Keratinocyte (primary cell): ENCODE data around the gene CDK5RAP3. TPM values are rescaled to one million over a fixed set of nuclear protein-coding genes. Genes with fewer than 3 reads are reported as not detected.

Experiments used
- DNase-seq: peaks from one replicate; pipeline ENCODE4 v3.0.0-alpha.2; 2011; ENCODE audit warnings: low read depth, missing footprints, low spot score
- FAIRE-seq: peaks from 2 replicates; lab custom pipeline; 2011; peaks lifted over from hg19 to GRCh38; lab: Jason Lieb, UNC
- H2AFZ ChIP-seq: 2 replicates; pipeline ENCODE4 v1.6.0; 2012; ENCODE audit warnings: low read length, control low read depth, inconsistent platforms; ENCODE audit not compliant: control insufficient read depth
- H3K27ac ChIP-seq: 2 replicates; pipeline ENCODE4 v1.5.1; 2011; ENCODE audit warnings: low read length; ENCODE audit not compliant: control insufficient read depth, insufficient read depth
- H3K27me3 ChIP-seq: 3 replicates; pipeline ENCODE4 v1.6.0; 2011; ENCODE audit warnings: low read length; ENCODE audit not compliant: control insufficient read depth, insufficient read depth; ENCODE audit errors: extremely low read depth
- H3K36me3 ChIP-seq, 2 experiments: 2 replicates in 1 of 2; 3 replicates in 1 of 2; pipeline ENCODE4 v1.5.1; 2011; ENCODE audit warnings: low read length in 2 of 2, mild to moderate bottlenecking in 1 of 2; ENCODE audit not compliant: control insufficient read depth in 2 of 2, insufficient read depth in 2 of 2; ENCODE audit errors: extremely low read depth in 1 of 2
- H3K4me1 ChIP-seq: 3 replicates; pipeline ENCODE4 v1.5.1; 2011; ENCODE audit warnings: low read length; ENCODE audit not compliant: control insufficient read depth, insufficient read depth; ENCODE audit errors: extremely low read depth
- H3K4me2 ChIP-seq: 3 replicates; pipeline ENCODE4 v1.6.0; 2011; ENCODE audit warnings: low read depth, low read length; ENCODE audit not compliant: control insufficient read depth, insufficient read depth; ENCODE audit errors: extremely low read depth
- H3K4me3 ChIP-seq, 3 experiments: fragments of 200-600 bp in 1 of 3; sonication (generic) in 1 of 3; 2 replicates in 2 of 3; 3 replicates in 1 of 3; pipeline ENCODE4 v1.5.1; 2011 to 2016; ENCODE audit warnings: low read length in 3 of 3, mild to moderate bottlenecking in 3 of 3, control low read depth in 2 of 3, inconsistent platforms in 1 of 3, low read depth in 1 of 3, mixed read lengths in 1 of 3, mixed run types in 1 of 3, moderate library complexity in 1 of 3; ENCODE audit not compliant: control insufficient read depth in 2 of 3, insufficient read depth in 2 of 3; ENCODE audit errors: extremely low read depth in 1 of 3
- H3K79me2 ChIP-seq: 2 replicates; pipeline ENCODE4 v1.6.0; 2012; ENCODE audit warnings: low read length; ENCODE audit not compliant: control insufficient read depth, insufficient read depth
- H3K9ac ChIP-seq: 3 replicates; pipeline ENCODE4 v1.6.0; 2011; ENCODE audit warnings: low read length; ENCODE audit not compliant: control insufficient read depth, insufficient read depth; ENCODE audit errors: extremely low read depth
- H3K9me1 ChIP-seq: 3 replicates; pipeline ENCODE4 v1.6.0; 2011; ENCODE audit warnings: low read length; ENCODE audit not compliant: control insufficient read depth, insufficient read depth; ENCODE audit errors: extremely low read depth
- H3K9me3 ChIP-seq: 2 replicates; pipeline ENCODE4 v1.5.1; 2012; ENCODE audit warnings: low read depth, low read length; ENCODE audit not compliant: control insufficient read depth
- H4K20me1 ChIP-seq: 3 replicates; pipeline ENCODE4 v1.6.0; 2011; ENCODE audit warnings: low read length; ENCODE audit not compliant: control insufficient read depth, insufficient read depth; ENCODE audit errors: extremely low read depth
- CTCF ChIP-seq, 3 experiments: IDR thresholded peaks in 1 of 3; conservative IDR thresholded peaks in 1 of 3; optimal IDR thresholded peaks in 1 of 3; 2 replicates in 2 of 3; 3 replicates in 1 of 3; pipeline versions ENCODE3 to v1.5.1; 2011; ENCODE audit warnings: low read length in 3 of 3, mild to moderate bottlenecking in 3 of 3, moderate library complexity in 2 of 3, control low read depth in 1 of 3, inconsistent platforms in 1 of 3; ENCODE audit not compliant: insufficient read depth in 2 of 3; ENCODE audit errors: extremely low read depth in 1 of 3
- EZH2 ChIP-seq: IDR thresholded peaks from one replicate; pipeline ENCODE4 v1.6.1; 2012; ENCODE audit warnings: inconsistent platforms, mild to moderate bottlenecking, low read length, moderate library complexity
- dilution Hi-C: fragments of 300-500 bp; cut with MboI; formaldehyde crosslinking; loops from one replicate; pipeline ENCODE4 v1.7.0; 2020; ENCODE audit warnings: low sequenced_read_pairs; ENCODE audit not compliant: extremely low pct_ligation_motif_present
- polyA plus RNA-seq, 5 experiments: library from polyadenylated mRNA; depleted of rRNA in 3 of 5; stranded (reverse) in 3 of 5; stranded (forward) in 1 of 5; unstranded in 1 of 5; fragments of >200 nt; gene quantifications; 1 replicate in 1 of 5; 2 replicates in 3 of 5; 3 replicates in 1 of 5; pipeline versions ENCODE4 v1.2.1 to v1.2.3, GENCODE V29; 2011 to 2012; ENCODE audit warnings: missing spikeins in 2 of 5, low read depth in 1 of 5, low replicate concordance in 1 of 5

CDK5RAP3 gene
- polyA plus RNA-seq, 1 donor (not counting 4 experiments of a cell fraction or from before 2014, with no cell fraction given), result 63.9 TPM

- Histone ChIP-seq H3K27me3 (no peaks in the 10 kb centered on the region), H3K4me2 (peak overlapping the region; percentile 96), H3K79me2 (no peaks in the 10 kb centered on the region), H3K4me1 (peaks cover 40% of the 10 kb centered on the region), H4K20me1 (no peaks in the 10 kb centered on the region), H3K9ac (peak overlapping the region; percentile 73), H3K27ac (peak overlapping the region; percentile 73), H3K36me3 (no peaks in the 10 kb centered on the region), H2AFZ (peak overlapping the region; percentile 65), H3K9me1 (peaks cover 3% of the 10 kb centered on the region), H3K9me3 (no peaks in the 10 kb centered on the region), H3K4me3 (peak overlapping the region; percentile 31 to 78 (median 66))
- DNase-seq, result no peak
- no peak for TF ChIP-seq EZH2
- TF ChIP-seq CTCF (optimal IDR thresholded peaks at IDR 0.05 in 1 of 3, IDR thresholded peaks at IDR 0.05 in 1 of 3, conservative IDR thresholded peaks at IDR 0.05 in 1 of 3; ENCODE audit: extremely low read depth in 1 of 3, insufficient read depth in 2 of 3, low read length in 3 of 3), result peak; percentile 33 to 65 (median 47)
- dilution Hi-C loops, result no loop called here
- FAIRE-seq, result no peak
These were observed 52.7 kb downstream of the CDK5RAP3 start for GRCh38 chr17:48023400-48024148.

- H3K27me3 ChIP-seq, result no peaks in the 10 kb centered on the region
- H4K20me1 ChIP-seq, result no peaks in the 10 kb centered on the region
- H3K4me3 ChIP-seq, result peak overlapping the region; percentile 31 to 78 (median 66)
- dilution Hi-C loops, result no loop called here
- peak overlapping the region; percentile 73 for H3K27ac ChIP-seq
- peak overlapping the region; percentile 73 for H3K9ac ChIP-seq
- no peaks in the 10 kb centered on the region for H3K79me2 ChIP-seq
- DNase-seq, result no peak
- no peaks in the 10 kb centered on the region for H3K9me3 ChIP-seq
- TF ChIP-seq CTCF (optimal IDR thresholded peaks at IDR 0.05 in 1 of 3, IDR thresholded peaks at IDR 0.05 in 1 of 3, conservative IDR thresholded peaks at IDR 0.05 in 1 of 3; ENCODE audit: extremely low read depth in 1 of 3, insufficient read depth in 2 of 3, low read length in 3 of 3) (no peak), EZH2 (no peak)
- peaks cover 40% of the 10 kb centered on the region for H3K4me1 ChIP-seq
- no peak for FAIRE-seq
- peak overlapping the region; percentile 96 for H3K4me2 ChIP-seq
- H3K36me3 ChIP-seq, result no peaks in the 10 kb centered on the region
- peak overlapping the region; percentile 65 for H2AFZ ChIP-seq
- peaks cover 3% of the 10 kb centered on the region for H3K9me1 ChIP-seq
These were observed 53.5 kb downstream of the CDK5RAP3 start for GRCh38 chr17:48024149-48025039.
